Measurements from ENCODE around the gene TMOD2.

DNA sequence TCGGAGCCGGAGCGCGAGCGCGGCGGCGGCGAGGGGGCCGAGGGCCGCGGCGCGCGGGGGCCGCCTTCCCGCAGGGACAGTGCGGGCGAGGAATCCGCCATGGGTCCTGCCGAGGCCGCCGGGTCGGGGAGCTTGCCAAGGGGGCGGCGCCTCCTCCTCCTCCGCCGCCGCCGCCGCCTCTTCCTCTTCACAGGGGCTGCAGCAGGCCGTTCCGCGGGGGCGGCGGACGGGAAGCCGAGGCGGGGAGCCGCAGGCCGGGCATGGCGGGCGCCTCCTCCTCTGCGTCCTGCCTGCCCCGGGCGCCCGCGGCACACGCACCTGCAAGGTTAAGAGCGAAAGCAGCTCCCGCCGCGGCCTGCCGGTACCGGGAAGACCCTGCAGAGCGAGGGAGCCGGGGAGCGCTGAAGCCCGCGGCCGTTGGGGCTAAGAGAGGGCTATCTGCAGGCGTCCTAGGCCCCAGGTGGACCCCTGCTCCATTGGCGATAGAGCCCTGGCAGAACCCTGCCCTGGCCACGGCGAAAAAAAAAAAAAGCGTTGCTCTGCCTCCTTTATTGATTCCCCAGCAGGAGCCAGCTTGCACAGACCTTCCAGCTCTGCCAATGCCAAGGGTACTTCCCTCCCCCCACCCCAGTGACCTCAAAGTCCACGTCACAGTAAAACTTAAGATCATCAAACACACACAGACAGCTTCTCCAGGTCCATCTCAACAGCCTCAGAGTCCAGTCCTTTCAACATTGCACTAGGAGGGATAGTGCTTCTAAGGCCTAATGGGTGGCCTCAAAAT lies 13.7 kb upstream of the TMOD2 start, which contains the start of gene LYSMD2:
- TF ChIP-seq, protein P1, sequence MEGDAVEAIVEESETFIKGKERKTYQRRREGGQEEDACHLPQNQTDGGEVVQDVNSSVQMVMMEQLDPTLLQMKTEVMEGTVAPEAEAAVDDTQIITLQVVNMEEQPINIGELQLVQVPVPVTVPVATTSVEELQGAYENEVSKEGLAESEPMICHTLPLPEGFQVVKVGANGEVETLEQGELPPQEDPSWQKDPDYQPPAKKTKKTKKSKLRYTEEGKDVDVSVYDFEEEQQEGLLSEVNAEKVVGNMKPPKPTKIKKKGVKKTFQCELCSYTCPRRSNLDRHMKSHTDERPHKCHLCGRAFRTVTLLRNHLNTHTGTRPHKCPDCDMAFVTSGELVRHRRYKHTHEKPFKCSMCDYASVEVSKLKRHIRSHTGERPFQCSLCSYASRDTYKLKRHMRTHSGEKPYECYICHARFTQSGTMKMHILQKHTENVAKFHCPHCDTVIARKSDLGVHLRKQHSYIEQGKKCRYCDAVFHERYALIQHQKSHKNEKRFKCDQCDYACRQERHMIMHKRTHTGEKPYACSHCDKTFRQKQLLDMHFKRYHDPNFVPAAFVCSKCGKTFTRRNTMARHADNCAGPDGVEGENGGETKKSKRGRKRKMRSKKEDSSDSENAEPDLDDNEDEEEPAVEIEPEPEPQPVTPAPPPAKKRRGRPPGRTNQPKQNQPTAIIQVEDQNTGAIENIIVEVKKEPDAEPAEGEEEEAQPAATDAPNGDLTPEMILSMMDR (IDR thresholded peaks at IDR 0.05), result no peak
- TF ChIP-seq POLR2A (IDR thresholded peaks at IDR 0.05), result no peak

Data from heart left ventricle (tissue), 13 donors.